HEK293T (cell line): ENCODE measurements around the gene BRPF3.

ENCODE experiments used
- ARNT ChIP-seq: fragments of 450-650 bp; IDR thresholded peaks from 2 replicates; pipeline ENCODE4 v1.6.1; 2017; ENCODE audit warnings: mild to moderate bottlenecking
- BHLHE40 ChIP-seq: fragments of 450-650 bp; IDR thresholded peaks from 2 replicates; pipeline ENCODE4 v1.6.1; 2016; ENCODE audit warnings: mild to moderate bottlenecking, moderate library complexity, borderline replicate concordance
- FOXA1 ChIP-seq: fragments of 450-650 bp; IDR thresholded peaks from 2 replicates; pipeline ENCODE4 v1.6.1; 2016; ENCODE audit warnings: mild to moderate bottlenecking
- FOXK2 ChIP-seq: fragments of 450-650 bp; IDR thresholded peaks from 2 replicates; pipeline ENCODE4 v1.6.1; 2016; ENCODE audit warnings: mild to moderate bottlenecking
- FOXM1 ChIP-seq: fragments of 450-650 bp; IDR thresholded peaks from 2 replicates; pipeline ENCODE4 v1.6.1; 2017; ENCODE audit warnings: mild to moderate bottlenecking, borderline replicate concordance
- HDGF ChIP-seq: fragments of 450-650 bp; IDR thresholded peaks from 2 replicates; pipeline ENCODE4 v1.6.1; 2017; ENCODE audit warnings: antibody characterized with exemption, borderline replicate concordance
- LEF1 ChIP-seq: fragments of 450-650 bp; IDR thresholded peaks from 2 replicates; pipeline ENCODE4 v1.6.1; 2017; ENCODE audit warnings: mild to moderate bottlenecking, borderline replicate concordance
- NFRKB ChIP-seq: fragments of 450-650 bp; IDR thresholded peaks from 2 replicates; pipeline ENCODE4 v1.6.1; 2016; ENCODE audit warnings: mild to moderate bottlenecking, moderate library complexity
- PKNOX1 ChIP-seq: fragments of 450-650 bp; IDR thresholded peaks from 2 replicates; pipeline ENCODE4 v1.6.1; 2016
- SP1 ChIP-seq: fragments of 450-650 bp; IDR thresholded peaks from 2 replicates; pipeline ENCODE4 v1.6.1; 2017
- SUZ12 ChIP-seq: fragments of 450-650 bp; IDR thresholded peaks from 2 replicates; pipeline ENCODE4 v1.6.1; 2016; ENCODE audit warnings: mild to moderate bottlenecking
- TARDBP ChIP-seq: fragments of 450-650 bp; IDR thresholded peaks from 2 replicates; pipeline ENCODE4 v1.6.1; 2016
- ZNF384 ChIP-seq: fragments of 450-650 bp; IDR thresholded peaks from 2 replicates; pipeline ENCODE4 v1.6.1; 2016

- TF ChIP-seq LEF1 (no peak), BHLHE40 (no peak), HDGF (no peak), TARDBP (no peak), SP1 (no peak), PKNOX1 (no peak), ARNT (no peak), FOXK2 (no peak), FOXM1 (no peak), FOXA1 (no peak), ZNF384 (no peak), SUZ12 (no peak), NFRKB (no peak)
Measured at GRCh38 chr6:36247693-36248092, 51.1 kb downstream of the BRPF3 start.
